Endometrial microvascular endothelial cells (primary cell): Measurements from ENCODE around the gene SCMH1. TPM values are rescaled to one million over a fixed set of nuclear protein-coding genes. Genes with fewer than 3 reads are reported as not detected.
"Not testable (repeated sequence)": the region's sequence is repeated elsewhere in the genome, so short reads cannot be mapped to it uniquely, and the experiment has no call there.

Source experiments
- in situ Hi-C: cut with HindIII; loops from 2 replicates; pipeline ENCODE4 v1.10.0; 2017; ENCODE audit warnings: low sequenced_read_pairs, low pct_unique_long_range_greater_than_20kb; ENCODE audit errors: inconsistent ontology term
- total RNA-seq: library from RNA; depleted of rRNA; stranded (reverse); fragments of >200 nt; gene quantifications from one replicate; pipeline ENCODE4 v1.2.3, GENCODE V29; 2015; ENCODE audit errors: inconsistent ontology term

SCMH1 gene
- total RNA-seq, 1 donor from 2014 or later: 22.8 TPM

- in situ Hi-C loops: no loop called here
Observed at GRCh38 chr1:41164727-41165126, 77.4 kb downstream of the SCMH1 start.

DNA sequence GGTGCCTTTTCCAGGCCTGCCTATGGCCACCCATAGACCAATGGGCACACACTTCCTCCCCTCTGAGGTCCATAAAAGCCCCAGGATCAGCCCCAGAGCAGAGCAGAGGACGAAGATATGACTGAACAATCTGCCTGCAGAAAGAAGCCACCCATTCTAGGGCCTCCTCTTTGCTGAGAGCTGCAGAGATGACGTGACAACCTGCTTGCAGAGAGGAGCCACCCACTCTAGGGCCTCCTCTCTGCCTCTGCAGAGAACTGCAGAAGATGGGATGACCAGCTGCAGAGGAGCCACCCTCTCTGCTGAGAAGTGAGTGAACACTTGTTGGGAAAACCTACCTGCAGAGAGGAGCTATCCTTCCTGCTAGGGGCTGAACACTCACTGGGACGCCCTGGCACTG, 79.7 kb downstream of the SCMH1 start:
- in situ Hi-C loops: no loop called here

- in situ Hi-C loops: no loop called here
Observed at GRCh38 chr1:41161846-41162245, 80.3 kb downstream of the SCMH1 start.

GRCh38 chr1:41160498-41161110, 81.5 kb downstream of the SCMH1 start:
- in situ Hi-C loops: no loop called here

DNA sequence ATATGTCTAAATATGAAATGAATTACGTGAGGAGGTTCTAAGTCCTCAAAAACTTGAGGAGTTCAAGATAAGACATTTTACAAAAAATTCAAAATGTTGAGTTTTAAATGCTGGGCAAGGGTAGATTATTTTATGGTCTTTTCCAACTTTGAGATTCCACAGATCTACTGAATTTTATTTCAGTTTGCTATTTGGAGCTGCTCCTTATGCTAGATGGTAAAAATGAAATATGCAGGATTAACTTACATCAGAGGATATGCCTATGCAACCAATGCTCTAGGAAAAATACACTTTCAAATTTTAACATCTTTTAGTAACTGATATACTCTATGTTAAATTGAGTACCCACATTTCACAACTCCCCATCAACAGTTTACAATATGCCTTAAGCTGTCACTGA, 83.1 kb downstream of the SCMH1 start:
- in situ Hi-C loops: no loop called here

DNA sequence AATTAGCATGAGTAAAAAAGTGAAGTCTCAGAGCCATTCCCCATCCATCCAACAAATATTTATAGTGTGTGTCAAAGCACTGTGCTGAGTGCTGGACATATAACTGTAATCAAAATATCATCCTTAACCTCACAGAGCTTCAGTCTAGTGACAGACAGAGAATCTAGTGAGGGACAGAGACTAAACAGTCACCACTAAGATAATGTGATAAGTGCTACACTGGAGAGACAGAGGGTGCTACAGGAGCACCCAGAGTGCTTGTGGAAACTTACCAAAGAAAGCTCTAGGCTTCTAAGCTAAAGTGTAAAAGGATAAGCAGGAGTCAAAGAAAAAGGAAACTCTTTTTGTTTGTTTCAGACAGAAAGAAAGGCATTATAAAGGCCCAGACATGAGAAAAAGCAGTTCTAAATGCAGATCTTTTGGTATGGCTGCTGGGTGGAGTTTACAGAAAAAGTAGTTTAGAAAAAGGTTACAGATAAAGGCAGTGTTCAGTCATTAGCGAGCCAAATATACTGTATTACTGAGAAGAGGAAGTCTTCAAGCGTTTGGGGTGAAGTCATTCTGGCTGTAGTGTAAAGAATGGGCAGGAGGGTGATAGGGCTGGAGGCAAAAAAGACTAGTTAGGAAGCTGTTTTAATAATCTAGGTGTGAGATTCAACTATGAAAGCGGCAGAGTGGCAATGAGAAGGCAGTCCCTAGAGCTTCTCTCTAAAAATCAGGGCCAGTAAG, 83.8 kb downstream of the SCMH1 start:
- in situ Hi-C loops: no loop called here

DNA sequence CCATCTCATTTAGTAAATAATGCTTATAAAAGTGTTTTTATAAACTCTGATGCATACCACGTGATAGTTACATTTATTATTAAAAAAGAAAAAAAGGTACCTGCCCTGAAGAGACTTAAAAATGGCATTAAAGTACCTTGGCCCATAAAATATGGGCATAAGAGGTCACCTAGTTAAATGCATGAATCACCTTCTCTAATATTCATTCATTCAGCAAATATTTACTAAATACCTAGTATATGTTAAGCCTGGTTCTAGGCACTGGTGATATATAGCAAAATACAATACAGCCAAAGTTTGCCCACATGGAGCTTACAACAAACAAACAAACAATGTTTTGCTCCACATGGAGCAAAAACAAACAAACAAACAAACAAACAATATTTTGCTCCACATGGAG, 87.0 kb downstream of the SCMH1 start:
- in situ Hi-C loops: no loop called here

DNA sequence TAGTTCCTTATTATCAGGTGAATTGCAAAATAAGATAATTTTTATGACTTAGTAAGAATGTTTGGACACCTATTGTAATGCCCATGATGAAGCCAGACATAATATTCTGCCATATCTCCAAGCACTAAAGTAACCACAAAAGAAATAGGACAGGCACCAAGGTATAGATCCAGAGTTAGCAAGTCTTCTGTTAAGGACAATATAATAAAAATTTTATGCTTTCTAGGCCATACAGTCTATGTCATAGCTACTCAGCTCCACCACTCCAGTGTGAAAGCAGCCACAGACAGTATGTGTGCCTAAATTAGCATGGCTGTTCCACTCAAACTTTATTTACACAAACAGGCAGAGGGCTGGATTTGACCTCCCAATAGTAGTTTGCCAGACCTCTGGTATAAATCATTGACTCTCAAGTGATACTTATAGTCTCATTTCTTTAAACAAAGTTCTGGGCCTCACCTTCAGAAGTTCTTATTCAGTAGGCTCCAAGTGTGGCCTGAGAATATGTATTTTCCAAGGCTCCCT, 88.3 kb downstream of the SCMH1 start:
- in situ Hi-C loops: no loop called here

GRCh38 chr1:41152622-41153044, 89.5 kb downstream of the SCMH1 start:
- in situ Hi-C loops: no loop called here

DNA sequence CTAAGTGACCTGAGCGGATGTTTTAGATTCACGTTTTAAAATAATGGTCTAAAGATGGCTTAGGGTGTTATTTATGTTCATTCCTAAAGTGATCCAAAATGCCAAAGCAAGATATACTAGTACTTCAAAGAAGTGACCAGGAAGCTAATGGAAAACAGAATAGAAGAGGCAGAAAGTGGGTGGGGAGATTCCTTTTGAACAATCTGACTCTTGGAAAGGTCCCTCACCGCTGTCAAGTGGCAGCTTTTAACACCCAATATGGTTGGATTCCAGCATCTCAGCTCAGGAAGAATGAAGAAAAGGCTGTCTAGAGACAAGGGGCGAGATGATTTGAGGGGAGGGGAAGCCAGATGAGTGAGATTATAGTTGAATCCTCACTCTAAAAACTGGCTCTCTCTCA, 90.3 kb downstream of the SCMH1 start:
- in situ Hi-C loops: no loop called here

GRCh38 chr1:41149570-41149969, 92.5 kb downstream of the SCMH1 start:
- in situ Hi-C loops: no loop called here

DNA sequence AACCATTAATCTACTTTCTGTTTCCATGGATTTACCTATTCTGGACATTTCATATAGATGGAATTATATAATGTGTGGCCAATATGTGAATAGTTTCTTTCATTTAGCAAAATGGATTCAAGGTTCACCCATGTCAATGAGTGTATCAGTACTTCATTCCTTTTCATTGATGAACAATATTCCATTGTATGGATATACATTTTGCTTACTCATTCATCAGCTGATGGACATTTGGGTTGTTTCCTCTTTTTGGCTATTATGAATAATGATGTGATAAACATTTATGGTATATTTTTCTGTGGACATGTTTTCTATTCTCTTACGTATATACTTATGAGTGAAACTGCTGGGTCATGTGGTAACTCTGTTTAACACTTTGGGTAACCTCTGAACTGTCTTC, 97.8 kb downstream of the SCMH1 start:
- in situ Hi-C loops: no loop called here

DNA sequence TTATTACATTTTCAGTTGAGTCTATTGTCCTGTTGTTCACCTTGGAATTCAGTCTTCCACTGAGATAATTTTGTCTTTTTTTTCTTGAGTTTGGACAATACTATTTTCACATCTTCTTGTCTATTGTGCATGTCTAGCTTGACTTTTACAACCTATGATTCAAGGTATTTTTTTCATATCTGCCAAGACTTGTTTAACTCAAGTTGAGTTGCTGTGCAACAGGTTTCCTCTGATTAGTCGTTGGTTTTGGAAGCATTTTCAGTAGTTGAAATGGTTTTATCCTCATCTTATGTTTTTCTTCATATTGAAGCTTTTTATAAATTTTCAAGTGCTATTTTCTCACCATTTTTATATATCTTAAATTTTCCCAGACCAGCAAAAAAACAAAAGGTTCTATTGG, 103.6 kb downstream of the SCMH1 start:
- in situ Hi-C loops: no loop called here

- in situ Hi-C loops: no loop called here
Observed at GRCh38 chr1:41135196-41135947, 106.7 kb downstream of the SCMH1 start.

DNA sequence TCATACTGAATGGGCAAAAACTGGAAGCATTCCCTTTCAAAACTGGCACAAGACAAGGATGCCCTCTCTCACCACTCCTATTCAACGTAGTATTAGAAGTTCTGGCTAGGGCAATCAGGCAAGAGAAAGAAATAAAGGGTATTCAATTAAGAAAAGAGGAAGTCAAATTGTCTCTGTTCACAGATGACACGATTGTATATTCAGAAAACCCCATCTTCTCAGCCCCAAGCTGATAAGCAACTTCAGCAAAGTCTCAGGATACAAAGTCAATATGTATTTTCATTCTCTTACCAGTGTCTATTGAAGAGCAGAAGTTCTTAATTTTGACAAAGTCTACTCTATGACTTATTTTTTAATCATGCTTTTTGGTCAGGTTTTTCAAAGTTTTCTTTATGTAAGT, 107.8 kb downstream of the SCMH1 start:
- in situ Hi-C loops: not testable (repeated sequence)

DNA sequence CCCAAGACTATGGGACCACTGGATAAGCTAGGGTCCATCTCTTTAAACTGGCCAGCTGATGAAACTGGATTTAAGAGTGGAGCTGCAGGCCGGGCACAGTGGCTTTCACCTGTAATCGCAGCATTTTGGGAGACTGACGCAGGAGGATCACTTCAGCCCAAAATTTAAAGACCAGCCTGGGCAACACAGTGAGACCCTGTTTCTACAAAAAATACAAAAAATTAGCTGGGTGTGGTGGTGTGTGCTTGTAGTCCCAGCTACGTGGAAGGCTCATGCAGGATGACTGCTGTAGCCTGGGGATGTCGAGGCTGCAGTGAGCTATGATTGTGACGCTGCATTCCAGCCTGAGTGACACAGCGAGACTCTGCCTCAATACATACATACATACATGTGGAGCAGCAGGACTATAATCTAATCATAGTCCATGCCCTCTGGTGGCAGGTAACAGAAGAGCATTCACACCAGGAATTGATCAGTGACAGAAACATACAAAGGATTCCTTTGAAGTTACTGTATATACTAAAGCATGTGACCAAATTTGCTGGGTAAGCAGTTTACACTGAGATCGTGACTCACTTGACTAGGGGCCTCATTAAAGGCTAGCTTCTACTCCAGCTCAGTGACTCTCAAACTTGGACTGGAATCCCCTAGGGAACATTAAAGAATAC, 119.1 kb downstream of the SCMH1 start:
- in situ Hi-C loops: no loop called here

DNA sequence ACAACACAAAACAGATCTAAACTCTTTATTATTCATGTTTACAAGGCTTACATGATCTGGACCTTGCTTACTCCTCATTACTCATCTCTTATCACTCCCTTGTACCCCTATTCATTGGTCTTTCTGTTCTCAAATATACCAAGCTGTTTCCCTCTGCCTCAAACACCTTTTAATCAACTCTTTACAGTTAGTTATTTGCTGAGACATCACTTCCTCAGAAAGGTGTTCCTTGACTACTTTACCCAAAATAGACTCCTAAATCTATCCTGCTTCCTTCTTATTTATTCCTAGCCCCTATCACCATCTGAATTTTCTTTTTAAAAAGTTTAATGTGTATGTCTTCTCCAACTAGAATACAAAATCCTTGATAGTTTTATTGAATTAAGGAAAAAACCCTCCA, 120.0 kb downstream of the SCMH1 start:
- in situ Hi-C loops: no loop called here

GRCh38 chr1:41118645-41119044, 123.5 kb downstream of the SCMH1 start:
- in situ Hi-C loops: no loop called here

DNA sequence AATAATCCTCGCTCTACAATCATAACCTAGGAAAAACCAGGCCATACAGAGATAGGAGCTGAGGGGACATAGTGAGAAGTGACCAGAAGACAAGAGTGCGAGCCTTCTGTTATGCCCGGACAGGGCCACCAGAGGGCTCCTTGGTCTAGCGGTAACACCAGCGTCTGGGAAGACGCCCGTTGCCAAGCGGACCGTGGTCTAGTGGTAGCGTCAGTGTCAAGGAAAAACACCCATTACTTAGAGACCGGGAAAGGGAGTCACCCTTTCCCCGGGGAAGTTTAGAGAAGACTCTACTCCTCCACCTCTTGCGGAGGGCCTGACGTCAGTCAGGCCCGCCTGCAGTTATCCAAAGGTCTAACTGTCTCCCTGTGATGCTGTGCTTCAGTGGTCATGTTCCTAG, 124.9 kb downstream of the SCMH1 start:
- in situ Hi-C loops: not testable (repeated sequence)
